ENCODE results near the gene NAA10.

GRCh38 chrX:153921070-153921469 lies 13.8 kb downstream of the NAA10 start:
- TF ChIP-seq, protein P1, sequence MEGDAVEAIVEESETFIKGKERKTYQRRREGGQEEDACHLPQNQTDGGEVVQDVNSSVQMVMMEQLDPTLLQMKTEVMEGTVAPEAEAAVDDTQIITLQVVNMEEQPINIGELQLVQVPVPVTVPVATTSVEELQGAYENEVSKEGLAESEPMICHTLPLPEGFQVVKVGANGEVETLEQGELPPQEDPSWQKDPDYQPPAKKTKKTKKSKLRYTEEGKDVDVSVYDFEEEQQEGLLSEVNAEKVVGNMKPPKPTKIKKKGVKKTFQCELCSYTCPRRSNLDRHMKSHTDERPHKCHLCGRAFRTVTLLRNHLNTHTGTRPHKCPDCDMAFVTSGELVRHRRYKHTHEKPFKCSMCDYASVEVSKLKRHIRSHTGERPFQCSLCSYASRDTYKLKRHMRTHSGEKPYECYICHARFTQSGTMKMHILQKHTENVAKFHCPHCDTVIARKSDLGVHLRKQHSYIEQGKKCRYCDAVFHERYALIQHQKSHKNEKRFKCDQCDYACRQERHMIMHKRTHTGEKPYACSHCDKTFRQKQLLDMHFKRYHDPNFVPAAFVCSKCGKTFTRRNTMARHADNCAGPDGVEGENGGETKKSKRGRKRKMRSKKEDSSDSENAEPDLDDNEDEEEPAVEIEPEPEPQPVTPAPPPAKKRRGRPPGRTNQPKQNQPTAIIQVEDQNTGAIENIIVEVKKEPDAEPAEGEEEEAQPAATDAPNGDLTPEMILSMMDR (IDR thresholded peaks at IDR 0.05), result no peak
- no peak for TF ChIP-seq POLR2A (IDR thresholded peaks at IDR 0.05)

Measured in tibial nerve (tissue), 3 donors.